GM21526 (cell line): ENCODE data around the gene E2F4.

Experiments
- ATAC-seq: cut with Tn5 transposase; IDR thresholded peaks from one replicate; pipeline ENCODE4 v1.9.1; 2021; ENCODE audit warnings: moderate library complexity; ENCODE audit not compliant: unreplicated experiment, low FRiP score

The E2F4 gene

GRCh38 chr16:67191995-67192681 is at the start of gene E2F4:
TSS of gene E2F4 (plus strand) at chr16:67192155. CDS start at chr16:67192228, 73 bp downstream.
- peak; percentile 73 for ATAC-seq

- ATAC-seq = no peak
Observed at GRCh38 chr16:67142342-67142741, 49.6 kb upstream of the E2F4 start.

GRCh38 chr16:67144943-67145342 is 47.0 kb upstream of the E2F4 start:
- ATAC-seq = no peak

- no peak for ATAC-seq
Observed at GRCh38 chr16:67145746-67146145, 46.2 kb upstream of the E2F4 start.

- no peak for ATAC-seq
Observed at GRCh38 chr16:67146523-67147357, 45.2 kb upstream of the E2F4 start.

GRCh38 chr16:67147437-67148140 is 44.4 kb upstream of the E2F4 start:
- ATAC-seq = no peak

- ATAC-seq = no peak
Observed at GRCh38 chr16:67148221-67148620, 43.7 kb upstream of the E2F4 start.

GRCh38 chr16:67148656-67149275 is 43.2 kb upstream of the E2F4 start:
- no peak for ATAC-seq

- no peak for ATAC-seq
Observed at GRCh38 chr16:67149276-67150046, 42.5 kb upstream of the E2F4 start.

GRCh38 chr16:67150047-67150832 is 41.7 kb upstream of the E2F4 start:
- ATAC-seq = no peak

GRCh38 chr16:67150833-67151396 is 41.0 kb upstream of the E2F4 start, which contains the start of gene B3GNT9:
TSS of gene B3GNT9 (minus strand) at chr16:67150998. CDS start at chr16:67150485, 513 bp downstream.
- peak; percentile 38 for ATAC-seq

- ATAC-seq = no peak
Observed at GRCh38 chr16:67151431-67152097, 40.4 kb upstream of the E2F4 start.

GRCh38 chr16:67154578-67155294 is 37.2 kb upstream of the E2F4 start:
- no peak for ATAC-seq

GRCh38 chr16:67155295-67156142 is 36.4 kb upstream of the E2F4 start:
- ATAC-seq = no peak

GRCh38 chr16:67156143-67156844 is 35.7 kb upstream of the E2F4 start:
- no peak for ATAC-seq

GRCh38 chr16:67157106-67157748 is 34.7 kb upstream of the E2F4 start:
- no peak for ATAC-seq
